Neural cell (in vitro differentiated cells): Measurements from ENCODE around the gene TRIM16. TPM values are rescaled to one million over a fixed set of nuclear protein-coding genes. Genes with fewer than 3 reads are reported as not detected.
A peak's percentile ranks its signal among the peaks of the same experiment; 100 is the strongest.

Source experiments
- H2AFZ ChIP-seq: fragments of 200-600, 300-800 bp; sonication (generic), shearing (Covaris generic); 2 replicates; pipeline ENCODE4 v1.6.0; 2014; ENCODE audit warnings: low read depth, mild to moderate bottlenecking, antibody characterized with exemption, low read length, moderate library complexity
- H3F3A ChIP-seq: fragments of 200-600 bp; shearing (Covaris generic); 2 replicates; pipeline ENCODE4 v1.6.1; 2016; ENCODE audit warnings: mild to moderate bottlenecking, moderate library complexity, mixed read lengths, antibody characterized with exemption, low read length; ENCODE audit not compliant: insufficient read depth, poor library complexity, severe bottlenecking
- H3K27ac ChIP-seq: fragments of 200-600, 300-800 bp; sonication (generic), shearing (Covaris generic); 2 replicates; pipeline ENCODE4 v1.5.1; 2014; ENCODE audit warnings: mild to moderate bottlenecking, low read length, moderate library complexity
- H3K27me3 ChIP-seq: fragments of 300-800, 200-600 bp; sonication (generic), shearing (Covaris generic); 2 replicates; pipeline ENCODE4 v1.6.0; 2014; ENCODE audit warnings: mild to moderate bottlenecking, low read depth, low read length, moderate library complexity; ENCODE audit not compliant: insufficient read depth
- H3K36me3 ChIP-seq: fragments of 300-800, 200-600 bp; sonication (generic), shearing (Covaris generic); 2 replicates; pipeline ENCODE4 v1.5.1; 2014; ENCODE audit warnings: mild to moderate bottlenecking, antibody characterized with exemption, low read length, moderate library complexity; ENCODE audit not compliant: insufficient read depth
- H3K4me2 ChIP-seq: fragments of 300-800, 200-600 bp; sonication (generic), shearing (Covaris generic); 2 replicates; pipeline ENCODE4 v1.6.0; 2014; ENCODE audit warnings: mild to moderate bottlenecking, low read length
- H3K4me3 ChIP-seq: fragments of 300-800, 200-600 bp; sonication (generic), shearing (Covaris generic); 2 replicates; pipeline ENCODE4 v1.5.1; 2014; ENCODE audit warnings: mild to moderate bottlenecking, low read length, moderate library complexity
- H3K79me2 ChIP-seq: fragments of 200-600 bp; shearing (Covaris generic); replicated peaks from 2 replicates; pipeline ENCODE4 v1.6.0; 2014; ENCODE audit warnings: mild to moderate bottlenecking, low read length, moderate library complexity; ENCODE audit not compliant: insufficient read depth
- H3K9ac ChIP-seq: fragments of 300-800, 200-600 bp; sonication (generic), shearing (Covaris generic); 2 replicates; pipeline ENCODE4 v1.6.1; 2016; ENCODE audit warnings: mild to moderate bottlenecking, low read length, mixed read lengths
- H3K9me2 ChIP-seq: fragments of 200-600 bp; shearing (Covaris generic); 2 replicates; pipeline ENCODE4 v1.6.1; 2016; ENCODE audit warnings: mild to moderate bottlenecking, low read length, mixed read lengths; ENCODE audit not compliant: insufficient read depth
- H3K9me3 ChIP-seq: fragments of 200-600, 300-800 bp; sonication (generic), shearing (Covaris generic); 2 replicates; pipeline ENCODE4 v1.6.1; 2016; ENCODE audit warnings: mild to moderate bottlenecking, mixed run types, low read length, moderate library complexity, mixed read lengths
- H4K20me1 ChIP-seq: fragments of 200-600 bp; shearing (Covaris generic); 2 replicates; pipeline ENCODE4 v1.6.1; 2016; ENCODE audit warnings: mild to moderate bottlenecking, mixed run types; ENCODE audit not compliant: insufficient read depth
- CTCF ChIP-seq: fragments of 450-650 bp; IDR thresholded peaks from 2 replicates; pipeline ENCODE4 v1.5.1; 2014; ENCODE audit warnings: antibody characterized with exemption, mild to moderate bottlenecking, moderate library complexity; ENCODE audit not compliant: poor library complexity, severe bottlenecking
- EP300 ChIP-seq: fragments of 450-650 bp; conservative IDR thresholded peaks from 2 replicates; pipeline ENCODE4 v1.6.1; 2014; ENCODE audit warnings: antibody characterized with exemption, mild to moderate bottlenecking, moderate library complexity; ENCODE audit not compliant: poor library complexity, severe bottlenecking
- EZH2 ChIP-seq: fragments of 200-600, 300-800 bp; shearing (Covaris generic), sonication (generic); IDR thresholded peaks from 2 replicates; pipeline ENCODE4 v1.6.1; 2014; ENCODE audit warnings: antibody characterized with exemption, low read length, borderline replicate concordance, mild to moderate bottlenecking; ENCODE audit not compliant: insufficient read depth, poor library complexity, severe bottlenecking
- MXI1 ChIP-seq: fragments of 450-650 bp; conservative IDR thresholded peaks from 2 replicates; pipeline ENCODE4 v1.6.1; 2014; ENCODE audit warnings: antibody characterized with exemption, mild to moderate bottlenecking; ENCODE audit not compliant: poor library complexity, severe bottlenecking
- POLR2AphosphoS5 ChIP-seq: IDR thresholded peaks from 2 replicates; pipeline ENCODE4 v1.6.1; 2012
- RAD21 ChIP-seq: fragments of 450-650 bp; conservative IDR thresholded peaks from 2 replicates; pipeline ENCODE4 v1.6.1; 2014; ENCODE audit warnings: antibody characterized with exemption, mild to moderate bottlenecking, moderate library complexity
- REST ChIP-seq: IDR thresholded peaks from 2 replicates; pipeline ENCODE4 v1.6.1; 2012; ENCODE audit warnings: borderline replicate concordance
- SMC3 ChIP-seq: fragments of 450-650 bp; conservative IDR thresholded peaks from 2 replicates; pipeline ENCODE4 v1.6.1; 2014; ENCODE audit warnings: antibody characterized with exemption, mild to moderate bottlenecking, moderate library complexity; ENCODE audit not compliant: poor library complexity
- TAF1 ChIP-seq: IDR thresholded peaks from 2 replicates; pipeline ENCODE4 v1.6.1; 2012; ENCODE audit warnings: low read depth
- polyA plus RNA-seq: library from polyadenylated mRNA; depleted of rRNA; stranded (reverse); fragments of >200 nt; gene quantifications from 2 replicates; pipeline ENCODE4 v1.2.3, GENCODE V29; 2014

Gene TRIM16
- polyA plus RNA-seq, 1 donor from 2014 or later, result 34.9 TPM

GRCh38 chr17:15651583-15652110 is 32.5 kb downstream of the TRIM16 start:
- no peak for TF ChIP-seq MXI1
- TF ChIP-seq POLR2AphosphoS5, result no peak
- no peaks in the 10 kb centered on the region for H3F3A ChIP-seq
- no peaks in the 10 kb centered on the region for H3K79me2 ChIP-seq
- H3K9ac ChIP-seq, result peak overlapping the region; percentile 14
- H3K9me3 ChIP-seq, result no peaks in the 10 kb centered on the region
- H3K27ac ChIP-seq, result no peak overlapping the region
- H2AFZ ChIP-seq, result no peak overlapping the region
- peak overlapping the region; percentile 52 for H3K4me3 ChIP-seq
- H4K20me1 ChIP-seq, result no peaks in the 10 kb centered on the region
- H3K9me2 ChIP-seq, result no peaks in the 10 kb centered on the region
- no peaks in the 10 kb centered on the region for H3K27me3 ChIP-seq
- H3K36me3 ChIP-seq, result no peaks in the 10 kb centered on the region
- H3K4me2 ChIP-seq, result no peak overlapping the region

DNA sequence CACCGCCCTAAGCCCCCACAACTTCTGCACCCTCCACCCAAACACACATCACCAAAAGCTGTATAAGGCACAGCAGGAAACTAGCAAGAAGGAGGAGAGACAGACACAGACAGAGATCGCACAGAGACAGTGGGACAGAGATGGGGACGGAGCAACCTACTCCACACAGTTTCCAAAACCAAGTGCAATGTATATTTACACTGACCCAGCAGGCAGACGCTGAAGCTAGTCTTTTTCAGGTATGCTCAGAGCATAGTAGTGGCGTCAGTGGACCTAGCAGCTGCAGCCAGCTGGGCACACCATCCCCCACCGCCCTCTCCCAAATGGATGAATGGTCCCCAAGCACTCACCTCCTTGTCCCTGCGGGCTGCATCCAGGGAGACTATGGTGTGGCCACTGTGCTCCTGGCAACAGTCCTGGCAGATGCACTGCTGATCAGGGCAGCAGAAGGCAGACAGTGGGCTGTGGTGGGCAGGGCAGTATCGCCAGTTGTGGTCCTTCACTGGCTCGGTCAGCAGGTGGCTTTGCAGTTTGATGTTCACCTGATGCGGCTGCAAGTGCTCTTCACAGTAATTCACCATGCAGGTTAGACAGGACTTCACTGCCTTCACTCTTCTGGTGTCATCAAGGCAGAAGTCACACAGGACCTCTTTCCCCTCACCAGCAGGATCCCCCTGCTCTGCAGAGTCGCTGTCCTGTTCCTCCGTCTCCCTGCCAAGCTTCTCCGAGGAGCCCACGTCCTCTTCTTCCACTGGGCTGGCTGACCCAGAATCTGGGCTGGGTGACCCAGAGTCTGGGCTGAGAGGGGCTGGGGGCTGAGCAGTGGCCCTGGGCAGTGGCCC is 33.1 kb downstream of the TRIM16 start:
- Histone ChIP-seq H3K27ac (no peak overlapping the region), H3K27me3 (no peaks in the 10 kb centered on the region), H4K20me1 (no peaks in the 10 kb centered on the region), H3K4me3 (peak overlapping the region; percentile 52), H3K9me2 (no peaks in the 10 kb centered on the region), H3K36me3 (no peaks in the 10 kb centered on the region), H3K9ac (peak overlapping the region; percentile 14), H2AFZ (no peak overlapping the region), H3K9me3 (no peaks in the 10 kb centered on the region), H3K79me2 (no peaks in the 10 kb centered on the region), H3K4me2 (no peak overlapping the region), H3F3A (no peaks in the 10 kb centered on the region)
- TF ChIP-seq TAF1 (no peak), REST (no peak), RAD21 (no peak), EP300 (no peak), EZH2 (no peak), CTCF (no peak), SMC3 (no peak), MXI1 (no peak), POLR2AphosphoS5 (no peak)
